HG02840 (cell line): Measurements from ENCODE around the gene PFKP.
"Not testable (repeated sequence)": the region's sequence is repeated elsewhere in the genome, so short reads cannot be mapped to it uniquely, and the experiment has no call there.

Source experiments
- ATAC-seq: cut with Tn5 transposase; IDR thresholded peaks from one replicate; pipeline ENCODE4 v1.9.1; 2021; ENCODE audit warnings: mild to moderate bottlenecking, moderate library complexity, moderate number of reproducible peaks; ENCODE audit not compliant: unreplicated experiment, low FRiP score

The PFKP gene

GRCh38 chr10:3147117-3147820, 79.9 kb downstream of the PFKP start:
- ATAC-seq: no peak

GRCh38 chr10:3148041-3148440, 80.7 kb downstream of the PFKP start:
- ATAC-seq: no peak

GRCh38 chr10:3148994-3149393, 81.6 kb downstream of the PFKP start:
- ATAC-seq: no peak

GRCh38 chr10:3149918-3150317, 82.6 kb downstream of the PFKP start:
- no peak for ATAC-seq

- ATAC-seq: no peak
Measured at GRCh38 chr10:3150366-3150765, 83.0 kb downstream of the PFKP start.

GRCh38 chr10:3150961-3151360, 83.6 kb downstream of the PFKP start:
- ATAC-seq: no peak

GRCh38 chr10:3151889-3152565, 84.7 kb downstream of the PFKP start:
- ATAC-seq: no peak

GRCh38 chr10:3152566-3152935, 85.2 kb downstream of the PFKP start:
- no peak for ATAC-seq

- no peak for ATAC-seq
Measured at GRCh38 chr10:3154666-3155065, 87.3 kb downstream of the PFKP start.

- ATAC-seq: no peak
Measured at GRCh38 chr10:3159152-3159551, 91.8 kb downstream of the PFKP start.

- no peak for ATAC-seq
Measured at GRCh38 chr10:3162533-3162932, 95.2 kb downstream of the PFKP start.

GRCh38 chr10:3163879-3164278, 96.5 kb downstream of the PFKP start:
- ATAC-seq: no peak

- no peak for ATAC-seq
Measured at GRCh38 chr10:3165196-3165595, 97.8 kb downstream of the PFKP start.

- no peak for ATAC-seq
Measured at GRCh38 chr10:3166496-3167290, 99.3 kb downstream of the PFKP start.

GRCh38 chr10:3167611-3168330, 100.4 kb downstream of the PFKP start:
- ATAC-seq: no peak

GRCh38 chr10:3169271-3169670, 101.9 kb downstream of the PFKP start:
- no peak for ATAC-seq

GRCh38 chr10:3169673-3170072, 102.3 kb downstream of the PFKP start:
- no peak for ATAC-seq

GRCh38 chr10:3171488-3171887, 104.1 kb downstream of the PFKP start:
- not testable (repeated sequence) for ATAC-seq

GRCh38 chr10:3172081-3172445, 104.7 kb downstream of the PFKP start:
- ATAC-seq: no peak

- ATAC-seq: peak; percentile 99
Measured at GRCh38 chr10:3172446-3173170, 105.3 kb downstream of the PFKP start, which contains the start of gene PITRM1. Gene PITRM1 (minus strand): TSS chr10:3172782. CDS start chr10:3172772, 10 bp downstream.
